ENCODE data around the gene HMGN2. TPM values are rescaled to one million over a fixed set of nuclear protein-coding genes. Genes with fewer than 3 reads are reported as not detected.

HMGN2 gene
- total and polyA plus RNA-seq, 2 of the 13 experiments (the other 11 are each of a cell fraction or from before 2014, with no cell fraction given), result 63.4 to 343 TPM

GRCh38 chr1:26500488-26501175 is 28.4 kb downstream of the HMGN2 start (continued):
- TF ChIP-seq, protein P1, sequence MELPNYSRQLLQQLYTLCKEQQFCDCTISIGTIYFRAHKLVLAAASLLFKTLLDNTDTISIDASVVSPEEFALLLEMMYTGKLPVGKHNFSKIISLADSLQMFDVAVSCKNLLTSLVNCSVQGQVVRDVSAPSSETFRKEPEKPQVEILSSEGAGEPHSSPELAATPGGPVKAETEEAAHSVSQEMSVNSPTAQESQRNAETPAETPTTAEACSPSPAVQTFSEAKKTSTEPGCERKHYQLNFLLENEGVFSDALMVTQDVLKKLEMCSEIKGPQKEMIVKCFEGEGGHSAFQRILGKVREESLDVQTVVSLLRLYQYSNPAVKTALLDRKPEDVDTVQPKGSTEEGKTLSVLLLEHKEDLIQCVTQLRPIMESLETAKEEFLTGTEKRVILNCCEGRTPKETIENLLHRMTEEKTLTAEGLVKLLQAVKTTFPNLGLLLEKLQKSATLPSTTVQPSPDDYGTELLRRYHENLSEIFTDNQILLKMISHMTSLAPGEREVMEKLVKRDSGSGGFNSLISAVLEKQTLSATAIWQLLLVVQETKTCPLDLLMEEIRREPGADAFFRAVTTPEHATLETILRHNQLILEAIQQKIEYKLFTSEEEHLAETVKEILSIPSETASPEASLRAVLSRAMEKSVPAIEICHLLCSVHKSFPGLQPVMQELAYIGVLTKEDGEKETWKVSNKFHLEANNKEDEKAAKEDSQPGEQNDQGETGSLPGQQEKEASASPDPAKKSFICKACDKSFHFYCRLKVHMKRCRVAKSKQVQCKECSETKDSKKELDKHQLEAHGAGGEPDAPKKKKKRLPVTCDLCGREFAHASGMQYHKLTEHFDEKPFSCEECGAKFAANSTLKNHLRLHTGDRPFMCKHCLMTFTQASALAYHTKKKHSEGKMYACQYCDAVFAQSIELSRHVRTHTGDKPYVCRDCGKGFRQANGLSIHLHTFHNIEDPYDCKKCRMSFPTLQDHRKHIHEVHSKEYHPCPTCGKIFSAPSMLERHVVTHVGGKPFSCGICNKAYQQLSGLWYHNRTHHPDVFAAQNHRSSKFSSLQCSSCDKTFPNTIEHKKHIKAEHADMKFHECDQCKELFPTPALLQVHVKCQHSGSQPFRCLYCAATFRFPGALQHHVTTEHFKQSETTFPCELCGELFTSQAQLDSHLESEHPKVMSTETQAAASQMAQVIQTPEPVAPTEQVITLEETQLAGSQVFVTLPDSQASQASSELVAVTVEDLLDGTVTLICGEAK (IDR thresholded peaks at IDR 0.05), result no peak
- TF ChIP-seq, protein P1 (CRISPR knock-in tag; IDR thresholded peaks at IDR 0.05), result 0 out of 2 replicates have a peak, but pooled peaks have one; percentile 35
- TF ChIP-seq MXD4 (CRISPR knock-in tag; IDR thresholded peaks at IDR 0.05), result peak; percentile 77; the same call in 1 of the 2 replicates
- TF ChIP-seq ATF3 (CRISPR knock-in tag; IDR thresholded peaks at IDR 0.05), result 0 out of 2 replicates have a peak, but pooled peaks have one; percentile 6
- TF ChIP-seq, protein P2, sequence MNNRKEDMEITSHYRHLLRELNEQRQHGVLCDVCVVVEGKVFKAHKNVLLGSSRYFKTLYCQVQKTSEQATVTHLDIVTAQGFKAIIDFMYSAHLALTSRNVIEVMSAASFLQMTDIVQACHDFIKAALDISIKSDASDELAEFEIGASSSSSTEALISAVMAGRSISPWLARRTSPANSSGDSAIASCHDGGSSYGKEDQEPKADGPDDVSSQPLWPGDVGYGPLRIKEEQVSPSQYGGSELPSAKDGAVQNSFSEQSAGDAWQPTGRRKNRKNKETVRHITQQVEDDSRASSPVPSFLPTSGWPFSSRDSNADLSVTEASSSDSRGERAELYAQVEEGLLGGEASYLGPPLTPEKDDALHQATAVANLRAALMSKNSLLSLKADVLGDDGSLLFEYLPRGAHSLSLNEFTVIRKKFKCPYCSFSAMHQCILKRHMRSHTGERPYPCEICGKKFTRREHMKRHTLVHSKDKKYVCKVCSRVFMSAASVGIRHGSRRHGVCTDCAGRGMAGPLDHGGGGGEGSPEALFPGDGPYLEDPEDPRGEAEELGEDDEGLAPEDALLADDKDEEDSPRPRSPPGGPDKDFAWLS (CRISPR knock-in tag; IDR thresholded peaks at IDR 0.05; ENCODE audit: borderline replicate concordance), result no peak
- TF ChIP-seq ZIK1 (CRISPR knock-in tag; IDR thresholded peaks at IDR 0.05; ENCODE audit: borderline replicate concordance, low read depth), result peak; percentile 31; the same call in 1 of the 2 replicates
- peak; percentile 7 for TF ChIP-seq ZNF746 (CRISPR knock-in tag; IDR thresholded peaks at IDR 0.05)
- TF ChIP-seq NAIF1 (CRISPR knock-in tag; IDR thresholded peaks at IDR 0.05; ENCODE audit: borderline replicate concordance), result 0 out of 2 replicates have a peak, but pooled peaks have one; percentile 88
- TF ChIP-seq, protein P3, sequence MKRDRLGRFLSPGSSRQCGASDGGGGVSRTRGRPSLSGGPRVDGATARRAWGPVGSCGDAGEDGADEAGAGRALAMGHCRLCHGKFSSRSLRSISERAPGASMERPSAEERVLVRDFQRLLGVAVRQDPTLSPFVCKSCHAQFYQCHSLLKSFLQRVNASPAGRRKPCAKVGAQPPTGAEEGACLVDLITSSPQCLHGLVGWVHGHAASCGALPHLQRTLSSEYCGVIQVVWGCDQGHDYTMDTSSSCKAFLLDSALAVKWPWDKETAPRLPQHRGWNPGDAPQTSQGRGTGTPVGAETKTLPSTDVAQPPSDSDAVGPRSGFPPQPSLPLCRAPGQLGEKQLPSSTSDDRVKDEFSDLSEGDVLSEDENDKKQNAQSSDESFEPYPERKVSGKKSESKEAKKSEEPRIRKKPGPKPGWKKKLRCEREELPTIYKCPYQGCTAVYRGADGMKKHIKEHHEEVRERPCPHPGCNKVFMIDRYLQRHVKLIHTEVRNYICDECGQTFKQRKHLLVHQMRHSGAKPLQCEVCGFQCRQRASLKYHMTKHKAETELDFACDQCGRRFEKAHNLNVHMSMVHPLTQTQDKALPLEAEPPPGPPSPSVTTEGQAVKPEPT (CRISPR knock-in tag; IDR thresholded peaks at IDR 0.05; ENCODE audit: low read depth), result no peak; the same call in 1 of the 2 replicates
- no peak for TF ChIP-seq FIP1L1 (IDR thresholded peaks at IDR 0.05; ENCODE audit: borderline replicate concordance, insufficient read depth, low read depth, low read length)
- TF ChIP-seq ZMYM4 (CRISPR knock-in tag; IDR thresholded peaks at IDR 0.05), result peak; percentile 75

Measured in HepG2 (cell line).